Measurements from ENCODE around the gene ZNF174. TPM values are rescaled to one million over a fixed set of nuclear protein-coding genes. Genes with fewer than 3 reads are reported as not detected.

ZNF174 gene
- polyA plus RNA-seq, 2 of the 4 experiments (the other 2 are of a cell fraction): 9.5 to 15.8 TPM

DNA sequence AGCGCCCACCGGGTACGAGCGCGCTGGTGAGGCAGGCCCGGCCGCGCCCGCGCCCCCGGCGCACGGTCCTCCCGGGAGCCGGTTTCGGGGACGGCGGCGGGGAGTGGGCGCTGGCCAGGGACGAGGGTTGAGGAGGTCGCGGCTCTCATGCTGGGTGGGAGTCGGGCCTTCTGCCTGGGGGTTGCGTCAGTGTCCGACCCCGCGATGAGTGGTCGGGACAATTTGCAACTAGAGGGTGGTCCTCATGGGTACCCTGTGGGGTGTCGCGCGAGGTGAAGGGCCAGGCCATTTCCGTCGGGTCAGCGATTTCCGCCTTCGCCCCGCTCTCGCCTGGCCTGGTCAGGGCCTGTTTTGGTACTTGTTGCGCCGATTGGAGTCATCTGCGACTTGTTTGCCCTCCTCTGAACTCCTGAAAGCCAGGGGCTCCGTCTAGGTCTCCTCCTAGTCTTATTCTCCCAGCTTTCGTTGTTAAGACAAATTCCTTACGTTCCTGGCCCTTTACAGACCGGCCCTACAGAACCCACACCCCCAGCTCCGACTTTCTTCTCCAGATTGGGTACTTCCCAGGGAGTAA, 57.4 kb downstream of the ZNF174 start:
- Histone ChIP-seq H3K4me2 (peak overlapping the region; percentile 99), H3K27ac (peak overlapping the region; percentile 99), H3K9me3 (no peaks in the 10 kb centered on the region), H3K4me3 (peak overlapping the region; percentile 100), H3K4me1 (peaks cover 33% of the 10 kb centered on the region)
- WGBS (ENCODE audit: missing lambda C conversion rate): under 1% methylated on average over 23 of the region's 47 CpGs
- DNase-seq (ENCODE audit: low read depth in 1 of 2, low spot score in 1 of 2) (peak in 1 of 2 experiments; percentile 22), ATAC-seq (peak; percentile 7 to 30; a peak in 5 of 6 replicates), FAIRE-seq (no peak)
- CTCF ChIA-PET: no interaction called here
- TF ChIP-seq MYC (IDR thresholded peaks at IDR 0.05; ENCODE audit: borderline replicate concordance, low read length): no peak
- TF ChIP-seq JUN (IDR thresholded peaks at IDR 0.05): no peak
- TF ChIP-seq ZFP36 (IDR thresholded peaks at IDR 0.05; ENCODE audit: borderline replicate concordance, partially characterized antibody): no peak
- TF ChIP-seq E2F6 (IDR thresholded peaks at IDR 0.05; ENCODE audit: borderline replicate concordance, low read depth): no peak
- TF ChIP-seq, protein P1, sequence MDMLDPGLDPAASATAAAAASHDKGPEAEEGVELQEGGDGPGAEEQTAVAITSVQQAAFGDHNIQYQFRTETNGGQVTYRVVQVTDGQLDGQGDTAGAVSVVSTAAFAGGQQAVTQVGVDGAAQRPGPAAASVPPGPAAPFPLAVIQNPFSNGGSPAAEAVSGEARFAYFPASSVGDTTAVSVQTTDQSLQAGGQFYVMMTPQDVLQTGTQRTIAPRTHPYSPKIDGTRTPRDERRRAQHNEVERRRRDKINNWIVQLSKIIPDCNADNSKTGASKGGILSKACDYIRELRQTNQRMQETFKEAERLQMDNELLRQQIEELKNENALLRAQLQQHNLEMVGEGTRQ (IDR thresholded peaks at IDR 0.05): no peak
- TF ChIP-seq MAFK (IDR thresholded peaks at IDR 0.05; ENCODE audit: partially characterized antibody): peak; percentile 97
- TF ChIP-seq NFE2L2 (conservative IDR thresholded peaks at IDR 0.05; ENCODE audit: low read length): no peak
- TF ChIP-seq, protein P2, sequence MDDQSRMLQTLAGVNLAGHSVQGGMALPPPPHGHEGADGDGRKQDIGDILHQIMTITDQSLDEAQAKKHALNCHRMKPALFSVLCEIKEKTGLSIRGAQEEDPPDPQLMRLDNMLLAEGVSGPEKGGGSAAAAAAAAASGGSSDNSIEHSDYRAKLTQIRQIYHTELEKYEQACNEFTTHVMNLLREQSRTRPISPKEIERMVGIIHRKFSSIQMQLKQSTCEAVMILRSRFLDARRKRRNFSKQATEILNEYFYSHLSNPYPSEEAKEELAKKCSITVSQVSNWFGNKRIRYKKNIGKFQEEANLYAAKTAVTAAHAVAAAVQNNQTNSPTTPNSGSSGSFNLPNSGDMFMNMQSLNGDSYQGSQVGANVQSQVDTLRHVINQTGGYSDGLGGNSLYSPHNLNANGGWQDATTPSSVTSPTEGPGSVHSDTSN (IDR thresholded peaks at IDR 0.05): no peak
- TF ChIP-seq SREBF2 (IDR thresholded peaks at IDR 0.05): no peak
- TF ChIP-seq PHF8 (IDR thresholded peaks at IDR 0.05; ENCODE audit: borderline replicate concordance, low read depth): 0 out of 2 replicates have a peak, but pooled peaks have one; percentile 28
- TF ChIP-seq CEBPB (IDR thresholded peaks at IDR 0.05): no peak
- POLR2A ChIA-PET: interaction anchor here (1.2 to 1.3 kb wide), 2 partner anchors 42 to 175 kb away, joined by 3 to 11 read pairs; partner anchors contain the start of genes CLUAP1 and ZNF263

DNA sequence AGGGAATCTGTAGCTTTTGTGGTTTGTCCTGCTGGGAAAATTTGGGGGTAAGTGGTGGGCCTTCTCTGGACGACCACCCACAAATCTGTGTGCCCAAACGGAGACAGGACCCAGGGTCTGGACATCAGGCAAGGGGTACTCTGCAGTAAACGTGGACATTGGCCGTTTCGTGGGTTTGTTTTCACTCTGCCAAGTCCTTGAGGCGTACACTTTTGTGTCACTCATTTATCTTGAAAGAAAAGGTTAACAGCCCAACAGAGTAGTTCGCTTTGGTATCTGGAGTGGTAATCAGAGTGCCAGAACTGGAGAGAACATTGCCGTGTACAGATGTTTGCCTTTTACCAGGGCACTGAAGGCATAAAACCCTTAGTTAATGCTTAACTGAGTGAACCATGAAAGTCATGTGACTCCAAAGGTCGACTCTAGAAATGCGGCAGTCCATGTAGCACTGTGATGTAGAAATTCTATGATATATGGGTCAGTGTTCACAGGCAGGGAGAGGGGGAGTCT, 57.9 kb downstream of the ZNF174 start:
- TF ChIP-seq, protein P3, sequence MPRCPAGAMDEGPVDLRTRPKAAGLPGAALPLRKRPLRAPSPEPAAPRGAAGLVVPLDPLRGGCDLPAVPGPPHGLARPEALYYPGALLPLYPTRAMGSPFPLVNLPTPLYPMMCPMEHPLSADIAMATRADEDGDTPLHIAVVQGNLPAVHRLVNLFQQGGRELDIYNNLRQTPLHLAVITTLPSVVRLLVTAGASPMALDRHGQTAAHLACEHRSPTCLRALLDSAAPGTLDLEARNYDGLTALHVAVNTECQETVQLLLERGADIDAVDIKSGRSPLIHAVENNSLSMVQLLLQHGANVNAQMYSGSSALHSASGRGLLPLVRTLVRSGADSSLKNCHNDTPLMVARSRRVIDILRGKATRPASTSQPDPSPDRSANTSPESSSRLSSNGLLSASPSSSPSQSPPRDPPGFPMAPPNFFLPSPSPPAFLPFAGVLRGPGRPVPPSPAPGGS (IDR thresholded peaks at IDR 0.05): no peak
- TF ChIP-seq, protein P1 (IDR thresholded peaks at IDR 0.05): peak; percentile 68
- POLR2A ChIA-PET: no interaction called here
- CTCF ChIA-PET: no interaction called here
- DNase-seq (ENCODE audit: low read depth in 1 of 2, low spot score in 1 of 2) (peak; percentile 56 to 81), ATAC-seq (peak in 1 of 2 experiments; percentile 56; a peak in 3 of 6 replicates), FAIRE-seq (no peak)
- peak overlapping the region; percentile 100 for H3K4me3 ChIP-seq
- peak overlapping the region; percentile 99 for H3K27ac ChIP-seq
- peaks cover 33% of the 10 kb centered on the region for H3K4me1 ChIP-seq
- WGBS (ENCODE audit: missing lambda C conversion rate): 4% methylated on average over 10 of the region's 10 CpGs
- peak overlapping the region; percentile 99 for H3K4me2 ChIP-seq
- no peaks in the 10 kb centered on the region for H3K9me3 ChIP-seq

Other genes starting within 250 kb of the ZNF174 start
- gene OR1F1, start 213.0 kb upstream of the ZNF174 start, polyA plus RNA-seq (2011; rRNA removed): 1.3 and 1.6 TPM in 2 replicates
- 0.20 to 0.34 TPM (median 0.31 TPM) in 3 replicates for gene OR1F1, start 213.0 kb upstream of the ZNF174 start, polyA plus RNA-seq (2017; fragmentation: RNase III; extraction: RNeasy Plus Mini Kit Qiagen cat#74134 plus additional on column Dnase treatment)
- 7.4 and 7.5 TPM in 2 replicates for gene ZNF200, start 166.1 kb upstream of the ZNF174 start, polyA plus RNA-seq (2011; rRNA removed)
- gene ZNF200, start 166.1 kb upstream of the ZNF174 start, polyA plus RNA-seq (2017; fragmentation: RNase III; extraction: RNeasy Plus Mini Kit Qiagen cat#74134 plus additional on column Dnase treatment): 6.5 to 6.9 TPM (median 6.7 TPM) in 3 replicates
- 0.04 TPM in 1 of 2 replicates, not detected in the other for gene MEFV, start 144.6 kb upstream of the ZNF174 start, polyA plus RNA-seq (2011; rRNA removed)
- gene MEFV, start 144.6 kb upstream of the ZNF174 start, polyA plus RNA-seq (2017; fragmentation: RNase III; extraction: RNeasy Plus Mini Kit Qiagen cat#74134 plus additional on column Dnase treatment): not detected in 3 replicates
- gene ZNF263, start 117.7 kb upstream of the ZNF174 start, polyA plus RNA-seq (2011; rRNA removed): 20.9 and 38.4 TPM in 2 replicates
- gene ZNF263, start 117.7 kb upstream of the ZNF174 start, polyA plus RNA-seq (2017; fragmentation: RNase III; extraction: RNeasy Plus Mini Kit Qiagen cat#74134 plus additional on column Dnase treatment): 24.3 to 24.8 TPM (median 24.4 TPM) in 3 replicates
- 3.0 and 4.3 TPM in 2 replicates for gene TIGD7, start 95.8 kb upstream of the ZNF174 start, polyA plus RNA-seq (2011; rRNA removed)
- 1.8 to 2.1 TPM (median 1.9 TPM) in 3 replicates for gene TIGD7, start 95.8 kb upstream of the ZNF174 start, polyA plus RNA-seq (2017; fragmentation: RNase III; extraction: RNeasy Plus Mini Kit Qiagen cat#74134 plus additional on column Dnase treatment)
- gene ZNF75A, start 95.7 kb upstream of the ZNF174 start, polyA plus RNA-seq (2011; rRNA removed): 27.3 and 28.8 TPM in 2 replicates
- 16.6 to 19.2 TPM (median 18.5 TPM) in 3 replicates for gene ZNF75A, start 95.7 kb upstream of the ZNF174 start, polyA plus RNA-seq (2017; fragmentation: RNase III; extraction: RNeasy Plus Mini Kit Qiagen cat#74134 plus additional on column Dnase treatment)
- gene OR2C1, start 45.3 kb upstream of the ZNF174 start, polyA plus RNA-seq (2011; rRNA removed): not detected in 2 replicates
- not detected in 3 replicates for gene OR2C1, start 45.3 kb upstream of the ZNF174 start, polyA plus RNA-seq (2017; fragmentation: RNase III; extraction: RNeasy Plus Mini Kit Qiagen cat#74134 plus additional on column Dnase treatment)
- gene ZSCAN32, start 211 bp upstream of the ZNF174 start, polyA plus RNA-seq (2011; rRNA removed): 29.4 and 33.0 TPM in 2 replicates
- gene ZSCAN32, start 211 bp upstream of the ZNF174 start, polyA plus RNA-seq (2017; fragmentation: RNase III; extraction: RNeasy Plus Mini Kit Qiagen cat#74134 plus additional on column Dnase treatment): 11.4 to 13.6 TPM (median 12.4 TPM) in 3 replicates
- gene ZNF597, start 42.3 kb downstream of the ZNF174 start, polyA plus RNA-seq (2011; rRNA removed): 1.9 TPM in 2 replicates
- 0.92 to 1.1 TPM (median 0.96 TPM) in 3 replicates for gene ZNF597, start 42.3 kb downstream of the ZNF174 start, polyA plus RNA-seq (2017; fragmentation: RNase III; extraction: RNeasy Plus Mini Kit Qiagen cat#74134 plus additional on column Dnase treatment)
- gene NAA60, start 42.5 kb downstream of the ZNF174 start, polyA plus RNA-seq (2011; rRNA removed): 34.8 and 41.6 TPM in 2 replicates
- gene NAA60, start 42.5 kb downstream of the ZNF174 start, polyA plus RNA-seq (2017; fragmentation: RNase III; extraction: RNeasy Plus Mini Kit Qiagen cat#74134 plus additional on column Dnase treatment): 42.5 to 45.3 TPM (median 43.9 TPM) in 3 replicates
- gene C16orf90, start 94.3 kb downstream of the ZNF174 start, polyA plus RNA-seq (2011; rRNA removed): not detected in 2 replicates
- not detected in 3 replicates for gene C16orf90, start 94.3 kb downstream of the ZNF174 start, polyA plus RNA-seq (2017; fragmentation: RNase III; extraction: RNeasy Plus Mini Kit Qiagen cat#74134 plus additional on column Dnase treatment)
- gene CLUAP1, start 99.8 kb downstream of the ZNF174 start, polyA plus RNA-seq (2011; rRNA removed): 23.6 and 35.0 TPM in 2 replicates
- gene CLUAP1, start 99.8 kb downstream of the ZNF174 start, polyA plus RNA-seq (2017; fragmentation: RNase III; extraction: RNeasy Plus Mini Kit Qiagen cat#74134 plus additional on column Dnase treatment): 19.1 to 20.8 TPM (median 20.6 TPM) in 3 replicates
- gene NLRC3, start 176.2 kb downstream of the ZNF174 start, polyA plus RNA-seq (2011; rRNA removed): 0.03 and 0.04 TPM in 2 replicates
- gene NLRC3, start 176.2 kb downstream of the ZNF174 start, polyA plus RNA-seq (2017; fragmentation: RNase III; extraction: RNeasy Plus Mini Kit Qiagen cat#74134 plus additional on column Dnase treatment): 0.03 TPM in 1 of 3 replicates, not detected in the others
- gene SLX4, start 210.4 kb downstream of the ZNF174 start, polyA plus RNA-seq (2011; rRNA removed): 3.0 and 4.2 TPM in 2 replicates
- 4.5 to 5.0 TPM (median 4.7 TPM) in 3 replicates for gene SLX4, start 210.4 kb downstream of the ZNF174 start, polyA plus RNA-seq (2017; fragmentation: RNase III; extraction: RNeasy Plus Mini Kit Qiagen cat#74134 plus additional on column Dnase treatment)